Caco-2 (cell line): ENCODE results near the gene SURF4. TPM values are rescaled to one million over a fixed set of nuclear protein-coding genes. Genes with fewer than 3 reads are reported as not detected.

Experiments used
- BruUV-seq: library from RNA; stranded (reverse); fragments of 400-500 nt; replicated peaks from 2 replicates; lab custom pipeline; 2021; lab: Mats Ljungman, UMichigan
- CTCF ChIA-PET: fragments of 300-600 bp; sonication (Branson Sonifier 250); formaldehyde crosslinking; loops from one replicate; lab custom pipeline; 2022; ENCODE audit warnings: antibody characterized with exemption; lab: Charles Lee
- POLR2A ChIA-PET: fragments of 300-600 bp; sonication (Branson Sonifier 250); formaldehyde crosslinking; loops from one replicate; lab custom pipeline; 2022; ENCODE audit warnings: antibody characterized with exemption; lab: Charles Lee
- DNase-seq, 2 experiments: peaks; one replicate each; pipeline versions ENCODE4 v3.0.0 to v3.0.0-alpha.2; 2020 to 2022
- H3K27me3 ChIP-seq: replicated peaks from 2 replicates; pipeline ENCODE4 v1.6.0; 2011; ENCODE audit warnings: low read length; ENCODE audit not compliant: control insufficient read depth, insufficient read depth
- H3K36me3 ChIP-seq: 2 replicates; pipeline ENCODE4 v1.5.1; 2011; ENCODE audit warnings: low read length; ENCODE audit not compliant: control insufficient read depth, insufficient read depth
- H3K4me1 ChIP-seq: fragments of 250-450 bp; sonication (Bioruptor Pico); 2 replicates; pipeline ENCODE4 v1.5.1; 2020; ENCODE audit warnings: mild to moderate bottlenecking
- H3K4me3 ChIP-seq: 2 replicates; pipeline ENCODE4 v1.5.1; 2011; ENCODE audit warnings: low read depth, mild to moderate bottlenecking, control low read depth, low read length
- H3K9me3 ChIP-seq: fragments of 250-450 bp; sonication (Bioruptor Pico); 2 replicates; pipeline ENCODE4 v1.5.1; 2020; ENCODE audit warnings: mild to moderate bottlenecking, moderate library complexity
- H3K27ac Mint-ChIP-seq: one replicate; pipeline ENCODE4 v1.8.0; 2022; ENCODE audit warnings: mixed read lengths; ENCODE audit not compliant: unreplicated experiment
- H3K27me3 Mint-ChIP-seq: one replicate; pipeline ENCODE4 v1.8.0; 2022; ENCODE audit warnings: mixed read lengths; ENCODE audit not compliant: insufficient read depth, unreplicated experiment
- H3K36me3 Mint-ChIP-seq: one replicate; pipeline ENCODE4 v1.8.0; 2022; ENCODE audit warnings: mild to moderate bottlenecking, mixed read lengths; ENCODE audit not compliant: insufficient read depth, unreplicated experiment
- H3K4me1 Mint-ChIP-seq: one replicate; pipeline ENCODE4 v1.8.0; 2022; ENCODE audit warnings: low read depth, mixed read lengths; ENCODE audit not compliant: unreplicated experiment
- H3K4me3 Mint-ChIP-seq: one replicate; pipeline ENCODE4 v1.8.0; 2022; ENCODE audit warnings: mild to moderate bottlenecking, moderate library complexity, mixed read lengths; ENCODE audit not compliant: unreplicated experiment
- H3K9me3 Mint-ChIP-seq: one replicate; pipeline ENCODE4 v1.8.0; 2022; ENCODE audit warnings: mixed read lengths; ENCODE audit not compliant: unreplicated experiment
- intact Hi-C: fragments of 100-400 bp; cut with micrococcal nuclease; formaldehyde crosslinking; loops from one replicate; pipeline ENCODE4 v1.10.0; 2022; ENCODE audit not compliant: unreplicated experiment
- total RNA-seq: library from RNA; stranded (reverse); gene quantifications from 2 replicates; pipeline ENCODE4 v1.2.3, GENCODE V29; 2022
- TF ChIP-seq, protein P1 (sequence below), 2 experiments: fragments of 200-600 bp in 1 of 2; IDR thresholded peaks; 1 replicate in 1 of 2; 2 replicates in 1 of 2; pipeline versions ENCODE4 v1.5.1 to v1.8.0; 2011 to 2022; ENCODE audit warnings: antibody characterized with exemption in 1 of 2, control low read depth in 1 of 2, inconsistent platforms in 1 of 2, low read depth in 1 of 2, low read length in 1 of 2, mild to moderate bottlenecking in 1 of 2, moderate library complexity in 1 of 2; ENCODE audit not compliant: insufficient read depth in 1 of 2, severe bottlenecking in 1 of 2, unreplicated experiment in 1 of 2

The SURF4 gene
- total RNA-seq, 1 experiment from 2014 or later = 239 TPM

DNA sequence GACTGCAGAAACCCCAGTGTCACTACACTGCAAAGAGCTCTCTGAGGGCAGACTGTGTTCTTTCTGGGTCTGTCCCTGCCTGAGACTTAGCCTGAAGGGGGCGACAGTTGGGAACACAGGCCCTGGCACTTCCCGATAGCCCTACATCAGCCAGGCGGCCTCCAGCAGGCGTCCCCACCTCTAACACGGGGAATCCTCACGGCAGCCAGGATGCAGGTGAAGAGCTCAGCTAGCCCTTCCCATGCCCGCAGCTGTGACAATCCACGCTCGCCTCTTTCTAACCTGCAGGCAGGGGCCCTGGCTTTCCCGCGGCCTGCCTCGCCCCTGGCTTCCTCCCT, 33.8 kb downstream of the SURF4 start:
- Mint-ChIP-seq H3K36me3 (peaks cover 50% of the 10 kb centered on the region), H3K27ac (no peak overlapping the region), H3K4me3 (no peak overlapping the region), H3K27me3 (no peaks in the 10 kb centered on the region), H3K9me3 (no peaks in the 10 kb centered on the region), H3K4me1 (peaks cover 10% of the 10 kb centered on the region)
- TF ChIP-seq, protein P1, sequence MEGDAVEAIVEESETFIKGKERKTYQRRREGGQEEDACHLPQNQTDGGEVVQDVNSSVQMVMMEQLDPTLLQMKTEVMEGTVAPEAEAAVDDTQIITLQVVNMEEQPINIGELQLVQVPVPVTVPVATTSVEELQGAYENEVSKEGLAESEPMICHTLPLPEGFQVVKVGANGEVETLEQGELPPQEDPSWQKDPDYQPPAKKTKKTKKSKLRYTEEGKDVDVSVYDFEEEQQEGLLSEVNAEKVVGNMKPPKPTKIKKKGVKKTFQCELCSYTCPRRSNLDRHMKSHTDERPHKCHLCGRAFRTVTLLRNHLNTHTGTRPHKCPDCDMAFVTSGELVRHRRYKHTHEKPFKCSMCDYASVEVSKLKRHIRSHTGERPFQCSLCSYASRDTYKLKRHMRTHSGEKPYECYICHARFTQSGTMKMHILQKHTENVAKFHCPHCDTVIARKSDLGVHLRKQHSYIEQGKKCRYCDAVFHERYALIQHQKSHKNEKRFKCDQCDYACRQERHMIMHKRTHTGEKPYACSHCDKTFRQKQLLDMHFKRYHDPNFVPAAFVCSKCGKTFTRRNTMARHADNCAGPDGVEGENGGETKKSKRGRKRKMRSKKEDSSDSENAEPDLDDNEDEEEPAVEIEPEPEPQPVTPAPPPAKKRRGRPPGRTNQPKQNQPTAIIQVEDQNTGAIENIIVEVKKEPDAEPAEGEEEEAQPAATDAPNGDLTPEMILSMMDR (IDR thresholded peaks at IDR 0.05; ENCODE audit: insufficient read depth in 1 of 2, low read depth in 1 of 2, low read length in 1 of 2, severe bottlenecking in 1 of 2, unreplicated experiment in 1 of 2) = peak; percentile 28 to 34
- BruUV-seq = no TSS peak
- Histone ChIP-seq H3K4me1 (peaks cover 7% of the 10 kb centered on the region), H3K4me3 (no peak overlapping the region), H3K36me3 (peaks cover 4% of the 10 kb centered on the region), H3K27me3 (no peaks in the 10 kb centered on the region), H3K9me3 (no peaks in the 10 kb centered on the region)
- CTCF ChIA-PET = interaction anchor here (0.6 to 1.4 kb wide), 3 partner anchors 119 to 154 kb away, joined by 3 to 5 read pairs (median 5); no protein-coding TSS in a partner anchor
- DNase-seq = no peak
- POLR2A ChIA-PET = interaction anchor here (0.5 kb wide), 1 partner anchor 104 kb away, joined by 4 read pairs; no protein-coding TSS in a partner anchor
- intact Hi-C loops = no loop called here

DNA sequence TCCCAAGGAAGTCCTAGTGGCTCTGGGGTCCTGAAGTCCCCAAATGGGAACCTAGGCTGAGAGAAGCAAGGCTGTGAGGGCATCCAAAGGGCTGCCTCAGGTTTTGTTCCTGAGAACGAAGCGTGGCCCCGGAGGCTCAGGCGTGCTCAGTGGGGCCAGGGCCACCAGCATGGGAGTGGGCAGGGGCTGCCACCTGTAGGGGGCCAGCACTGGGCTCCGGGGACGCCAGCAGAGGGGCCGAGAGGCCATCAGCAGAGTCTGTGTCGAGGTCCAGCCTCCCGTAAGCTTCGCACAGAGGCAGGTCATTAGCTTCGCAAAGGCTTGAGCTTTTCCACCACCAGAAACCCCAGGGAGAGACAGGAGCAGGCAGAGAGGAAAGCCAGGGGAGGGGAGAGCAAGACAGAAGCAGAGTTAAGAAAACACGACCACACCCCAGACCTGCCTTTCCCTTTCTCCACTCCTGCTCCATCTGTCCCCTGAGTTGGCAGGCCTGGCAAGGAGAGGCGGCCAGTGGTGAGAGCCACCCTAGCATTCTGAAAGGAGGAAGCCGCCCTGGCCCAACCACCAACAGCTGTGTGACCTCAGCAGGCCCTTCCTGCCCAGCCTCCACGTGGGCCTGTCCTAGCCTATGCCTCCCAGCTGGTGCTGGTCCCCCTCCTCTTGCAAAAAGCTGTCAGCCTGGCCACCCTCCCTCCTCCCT, 34.3 kb downstream of the SURF4 start:
- no peak for DNase-seq
- CTCF ChIA-PET = interaction anchor here (0.6 to 1.4 kb wide), 3 partner anchors 119 to 153 kb away, joined by 3 to 5 read pairs (median 5); no protein-coding TSS in a partner anchor
- POLR2A ChIA-PET = interaction anchor here (0.5 kb wide), 1 partner anchor 104 kb away, joined by 4 read pairs; no protein-coding TSS in a partner anchor
- no peak overlapping the region for H3K4me3 ChIP-seq
- intact Hi-C loops = no loop called here
- H3K36me3 ChIP-seq = peaks cover 4% of the 10 kb centered on the region
- peaks cover 5% of the 10 kb centered on the region for H3K4me1 Mint-ChIP-seq
- H3K9me3 ChIP-seq = no peaks in the 10 kb centered on the region
- H3K27me3 ChIP-seq = no peaks in the 10 kb centered on the region
- H3K4me3 Mint-ChIP-seq = no peak overlapping the region
- H3K4me1 ChIP-seq = peaks cover 10% of the 10 kb centered on the region
- BruUV-seq = no TSS peak
- H3K27ac Mint-ChIP-seq = no peak overlapping the region
- TF ChIP-seq, protein P1 (IDR thresholded peaks at IDR 0.05; ENCODE audit: insufficient read depth in 1 of 2, low read depth in 1 of 2, low read length in 1 of 2, severe bottlenecking in 1 of 2, unreplicated experiment in 1 of 2) = no peak
- no peaks in the 10 kb centered on the region for H3K9me3 Mint-ChIP-seq
- H3K36me3 Mint-ChIP-seq = peaks cover 53% of the 10 kb centered on the region
- H3K27me3 Mint-ChIP-seq = no peaks in the 10 kb centered on the region

DNA sequence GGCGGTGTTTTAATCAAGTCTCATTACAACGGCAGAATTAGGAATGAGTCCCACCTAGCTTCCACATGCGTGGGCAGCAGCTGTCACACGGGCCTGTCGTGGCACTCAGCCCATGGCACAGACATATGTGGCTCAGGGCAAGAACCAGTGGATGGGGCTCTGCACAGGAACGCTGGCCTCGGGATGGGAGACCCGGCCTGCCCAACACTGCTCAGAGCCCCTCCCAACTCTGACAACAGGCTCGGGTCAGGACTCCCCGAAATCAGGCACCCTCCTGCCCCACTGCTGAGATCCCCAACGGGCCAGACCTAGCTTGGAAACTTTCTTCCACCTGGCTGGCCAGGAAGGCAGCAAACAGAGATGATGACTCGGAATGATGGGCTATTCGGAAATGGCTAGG, 34.9 kb downstream of the SURF4 start:
- Mint-ChIP-seq H3K9me3 (no peaks in the 10 kb centered on the region), H3K4me3 (no peak overlapping the region), H3K27ac (no peak overlapping the region), H3K27me3 (no peaks in the 10 kb centered on the region), H3K4me1 (no peaks in the 10 kb centered on the region), H3K36me3 (peaks cover 53% of the 10 kb centered on the region)
- no peak overlapping the region for H3K4me3 ChIP-seq
- TF ChIP-seq, protein P1 (IDR thresholded peaks at IDR 0.05; ENCODE audit: insufficient read depth in 1 of 2, low read depth in 1 of 2, low read length in 1 of 2, severe bottlenecking in 1 of 2, unreplicated experiment in 1 of 2) = no peak
- BruUV-seq = no TSS peak
- H3K4me1 ChIP-seq = peaks cover 6% of the 10 kb centered on the region; the same call in 1 of the 2 replicates
- DNase-seq = no peak
- no peaks in the 10 kb centered on the region for H3K27me3 ChIP-seq
- intact Hi-C loops = no loop called here
- peaks cover 4% of the 10 kb centered on the region for H3K36me3 ChIP-seq
- no peaks in the 10 kb centered on the region for H3K9me3 ChIP-seq
- CTCF ChIA-PET = no interaction called here
- POLR2A ChIA-PET = no interaction called here
